Stimulated activated naive CD4-positive, alpha-beta T cell treated with Interleukin-2 at 50 U/mL for 16 hours (primary cell): ENCODE data around the gene C1orf185.
A peak's percentile ranks its signal among the peaks of the same experiment; 100 is the strongest.
"Not testable (repeated sequence)": the region's sequence is repeated elsewhere in the genome, so short reads cannot be mapped to it uniquely, and the experiment has no call there.

Experiments
- DNase-seq: peaks from one replicate; lab custom pipeline; 2025; lab: John Stamatoyannopoulos, UW

C1orf185 gene

GRCh38 chr1:51137696-51138095 is 35.7 kb downstream of the C1orf185 start:
- not testable (repeated sequence) for DNase-seq

GRCh38 chr1:51139474-51139873 is 37.4 kb downstream of the C1orf185 start:
- no peak for DNase-seq

- DNase-seq = no peak
Observed at GRCh38 chr1:51147394-51147793, 45.4 kb downstream of the C1orf185 start.

GRCh38 chr1:51154776-51155175 is 52.7 kb downstream of the C1orf185 start:
- no peak for DNase-seq

GRCh38 chr1:51156752-51157151 is 54.7 kb downstream of the C1orf185 start:
- DNase-seq = no peak

GRCh38 chr1:51157395-51157794 is 55.4 kb downstream of the C1orf185 start:
- DNase-seq = no peak

- no peak for DNase-seq
Observed at GRCh38 chr1:51158263-51158662, 56.2 kb downstream of the C1orf185 start.

GRCh38 chr1:51162560-51162959 is 60.5 kb downstream of the C1orf185 start:
- DNase-seq = not testable (repeated sequence)

- DNase-seq = no peak
Observed at GRCh38 chr1:51165540-51165939, 63.5 kb downstream of the C1orf185 start.

GRCh38 chr1:51168266-51168845 is 66.3 kb downstream of the C1orf185 start:
- DNase-seq = no peak

- no peak for DNase-seq
Observed at GRCh38 chr1:51168936-51169335, 66.9 kb downstream of the C1orf185 start.

- DNase-seq = no peak
Observed at GRCh38 chr1:51170342-51170741, 68.3 kb downstream of the C1orf185 start.

- DNase-seq = no peak
Observed at GRCh38 chr1:51172811-51173210, 70.8 kb downstream of the C1orf185 start.

- no peak for DNase-seq
Observed at GRCh38 chr1:51175278-51175677, 73.2 kb downstream of the C1orf185 start.

GRCh38 chr1:51177988-51178387 is 76.0 kb downstream of the C1orf185 start:
- DNase-seq = not testable (repeated sequence)

GRCh38 chr1:51188230-51188629 is 86.2 kb downstream of the C1orf185 start:
- no peak for DNase-seq

GRCh38 chr1:51189421-51190073 is 87.5 kb downstream of the C1orf185 start:
- peak; percentile 1 for DNase-seq

GRCh38 chr1:51190961-51191360 is 88.9 kb downstream of the C1orf185 start:
- no peak for DNase-seq

- DNase-seq = peak; percentile 42
Observed at GRCh38 chr1:51192213-51192843, 90.3 kb downstream of the C1orf185 start.

GRCh38 chr1:51193564-51193963 is 91.5 kb downstream of the C1orf185 start:
- DNase-seq = no peak
